Neural progenitor cell (in vitro differentiated cells): ENCODE measurements around the gene DIS3L2. TPM values are rescaled to one million over a fixed set of nuclear protein-coding genes. Genes with fewer than 3 reads are reported as not detected.

Experiments used
- DNase-seq: peaks from one replicate; pipeline ENCODE4 v3.0.0-alpha.2; 2016; ENCODE audit warnings: low spot score
- H2AFZ ChIP-seq: fragments of 200-600 bp; sonication (generic); replicated peaks from 2 replicates; pipeline ENCODE4 v1.6.1; 2016; ENCODE audit warnings: antibody characterized with exemption
- H3F3A ChIP-seq: fragments of 200-600 bp; sonication (generic); 2 replicates; pipeline ENCODE4 v1.6.1; 2016; ENCODE audit warnings: antibody characterized with exemption, low read depth
- H3K27ac ChIP-seq: fragments of 200-600 bp; sonication (generic); 2 replicates; pipeline ENCODE4 v1.5.1; 2016; ENCODE audit warnings: mild to moderate bottlenecking
- H3K27me3 ChIP-seq: fragments of 200-600 bp; sonication (generic); 2 replicates; pipeline ENCODE4 v1.6.1; 2016; ENCODE audit warnings: mild to moderate bottlenecking, moderate library complexity
- H3K36me3 ChIP-seq: fragments of 200-600 bp; sonication (generic); 2 replicates; pipeline ENCODE4 v1.5.1; 2016
- H3K4me1 ChIP-seq: fragments of 200-600 bp; sonication (generic); 2 replicates; pipeline ENCODE4 v1.6.1; 2016; ENCODE audit warnings: mixed run types
- H3K4me2 ChIP-seq: fragments of 200-600 bp; sonication (generic); 2 replicates; pipeline ENCODE4 v1.6.1; 2016
- H3K4me3 ChIP-seq: fragments of 200-600 bp; sonication (generic); 2 replicates; pipeline ENCODE4 v1.5.1; 2016
- H3K79me2 ChIP-seq: fragments of 200-600 bp; sonication (generic); 2 replicates; pipeline ENCODE4 v1.6.1; 2016; ENCODE audit warnings: low read depth
- H3K9ac ChIP-seq: fragments of 200-600 bp; sonication (generic); 2 replicates; pipeline ENCODE4 v1.6.1; 2016
- H3K9me3 ChIP-seq: fragments of 200-600 bp; sonication (generic); 2 replicates; pipeline ENCODE4 v1.5.1; 2016; ENCODE audit warnings: low read depth
- H4K20me1 ChIP-seq: fragments of 200-600 bp; sonication (generic); 2 replicates; pipeline ENCODE4 v1.6.1; 2016; ENCODE audit warnings: low read depth
- H3K27ac Mint-ChIP-seq: 3 replicates; pipeline ENCODE4 v1.8.0; 2021; ENCODE audit warnings: mixed read lengths
- H3K27me3 Mint-ChIP-seq: 2 replicates; pipeline ENCODE4 v1.8.0; 2022; ENCODE audit warnings: low read depth, mild to moderate bottlenecking, inconsistent platforms, moderate library complexity, mixed read lengths; ENCODE audit not compliant: insufficient read depth
- H3K36me3 Mint-ChIP-seq: 3 replicates; pipeline ENCODE4 v1.8.0; 2021; ENCODE audit warnings: mixed read lengths
- H3K4me1 Mint-ChIP-seq: 3 replicates; pipeline ENCODE4 v1.8.0; 2021; ENCODE audit warnings: mixed read lengths
- H3K4me3 Mint-ChIP-seq: 3 replicates; pipeline ENCODE4 v1.8.0; 2021; ENCODE audit warnings: mild to moderate bottlenecking, moderate library complexity, mixed read lengths
- H3K9me3 Mint-ChIP-seq: 3 replicates; pipeline ENCODE4 v1.8.0; 2020; ENCODE audit warnings: mixed read lengths
- CTCF ChIP-seq: fragments of 200-600 bp; sonication (generic); IDR thresholded peaks from 2 replicates; pipeline ENCODE4 v1.5.1; 2017; ENCODE audit warnings: antibody characterized with exemption, mild to moderate bottlenecking
- EZH2 ChIP-seq: fragments of 200-600 bp; sonication (generic); IDR thresholded peaks from 2 replicates; pipeline ENCODE4 v1.6.1; 2017; ENCODE audit warnings: antibody characterized with exemption, mild to moderate bottlenecking, moderate library complexity
- EZH2phosphoT487 ChIP-seq: fragments of 200-600 bp; sonication (generic); IDR thresholded peaks from 2 replicates; pipeline ENCODE4 v1.6.1; 2017; ENCODE audit warnings: antibody characterized with exemption
- total RNA-seq: library from RNA; depleted of rRNA; stranded (reverse); fragments of >200 nt; gene quantifications from 2 replicates; pipeline ENCODE4 v1.2.3, GENCODE V29; 2015; ENCODE audit warnings: low replicate concordance

DIS3L2 gene
- total RNA-seq, 1 donor from 2014 or later: 23.2 TPM

- Histone ChIP-seq H3K36me3 (no peaks in the 10 kb centered on the region), H2AFZ (no peak overlapping the region), H3K27me3 (no peaks in the 10 kb centered on the region), H3K9me3 (no peaks in the 10 kb centered on the region), H3K4me1 (no peaks in the 10 kb centered on the region), H3F3A (no peaks in the 10 kb centered on the region), H4K20me1 (no peaks in the 10 kb centered on the region), H3K4me3 (no peak overlapping the region), H3K27ac (no peak overlapping the region), H3K79me2 (no peaks in the 10 kb centered on the region), H3K9ac (no peak overlapping the region), H3K4me2 (no peak overlapping the region)
- no peak for DNase-seq
- Mint-ChIP-seq H3K27ac (no peak overlapping the region), H3K36me3 (peaks cover 7% of the 10 kb centered on the region), H3K4me1 (no peaks in the 10 kb centered on the region), H3K27me3 (no peaks in the 10 kb centered on the region), H3K9me3 (peaks cover 5% of the 10 kb centered on the region), H3K4me3 (no peak overlapping the region)
- TF ChIP-seq EZH2phosphoT487 (no peak), EZH2 (no peak), CTCF (no peak)
Observed at GRCh38 chr2:232058931-232059330, 97.4 kb downstream of the DIS3L2 start.

GRCh38 chr2:232061265-232061664, 99.8 kb downstream of the DIS3L2 start:
- no peak overlapping the region for H2AFZ ChIP-seq
- H3K4me1 ChIP-seq: no peaks in the 10 kb centered on the region

GRCh38 chr2:232073026-232073425, 111.5 kb downstream of the DIS3L2 start:
- H3F3A ChIP-seq: no peaks in the 10 kb centered on the region

More at GRCh38 chr2:232061265-232061664, 99.8 kb downstream of the DIS3L2 start:
- H3K27me3 ChIP-seq: no peaks in the 10 kb centered on the region
- no peaks in the 10 kb centered on the region for H3F3A ChIP-seq
- H3K27ac Mint-ChIP-seq: no peak overlapping the region
- H3K4me2 ChIP-seq: no peak overlapping the region
- no peak overlapping the region for H3K4me3 ChIP-seq
- no peak overlapping the region for H3K9ac ChIP-seq
- no peak for TF ChIP-seq CTCF
- no peak for TF ChIP-seq EZH2
- TF ChIP-seq EZH2phosphoT487: no peak
- no peak overlapping the region for H3K27ac ChIP-seq
- H3K36me3 Mint-ChIP-seq: peaks cover 5% of the 10 kb centered on the region
- no peaks in the 10 kb centered on the region for H3K79me2 ChIP-seq
- no peaks in the 10 kb centered on the region for H4K20me1 ChIP-seq
- H3K9me3 ChIP-seq: no peaks in the 10 kb centered on the region
- no peak overlapping the region for H3K4me3 Mint-ChIP-seq
- H3K36me3 ChIP-seq: no peaks in the 10 kb centered on the region
- H3K27me3 Mint-ChIP-seq: no peaks in the 10 kb centered on the region
- H3K4me1 Mint-ChIP-seq: no peaks in the 10 kb centered on the region
- H3K9me3 Mint-ChIP-seq: peaks cover 5% of the 10 kb centered on the region
- DNase-seq: no peak

More at GRCh38 chr2:232073026-232073425, 111.5 kb downstream of the DIS3L2 start:
- Histone ChIP-seq H3K27ac (no peak overlapping the region), H2AFZ (no peak overlapping the region), H3K36me3 (no peaks in the 10 kb centered on the region), H3K4me1 (peaks cover 4% of the 10 kb centered on the region), H3K4me3 (no peak overlapping the region), H3K27me3 (no peaks in the 10 kb centered on the region), H3K79me2 (no peaks in the 10 kb centered on the region), H3K9ac (no peak overlapping the region), H4K20me1 (peaks cover 5% of the 10 kb centered on the region), H3K4me2 (no peak overlapping the region), H3K9me3 (no peaks in the 10 kb centered on the region)
- H3K27ac Mint-ChIP-seq: no peak overlapping the region
- TF ChIP-seq EZH2 (no peak), EZH2phosphoT487 (no peak), CTCF (no peak)
- H3K27me3 Mint-ChIP-seq: peaks cover 5% of the 10 kb centered on the region
- H3K36me3 Mint-ChIP-seq: no peaks in the 10 kb centered on the region
- no peaks in the 10 kb centered on the region for H3K9me3 Mint-ChIP-seq
- H3K4me3 Mint-ChIP-seq: no peak overlapping the region
- peaks cover 6% of the 10 kb centered on the region for H3K4me1 Mint-ChIP-seq
- no peak for DNase-seq
